Uterus (tissue), 2 donors: ENCODE data around the gene PPM1N.

ENCODE experiments used
- CTCF ChIP-seq, 4 experiments: fragments of 200-600 bp in 2 of 4; fragments of 450-650 bp in 2 of 4; sonication (generic) in 2 of 4; IDR thresholded peaks; one replicate each; pipeline ENCODE4 v1.5.1; 2016 to 2019; ENCODE audit warnings: antibody characterized with exemption in 4 of 4, mild to moderate bottlenecking in 2 of 4, moderate library complexity in 1 of 4
- POLR2A ChIP-seq, 2 donors: fragments of 450-650 bp; IDR thresholded peaks; one replicate each; pipeline ENCODE4 v1.6.1; 2016; ENCODE audit warnings: antibody characterized with exemption in 2 of 2, mild to moderate bottlenecking in 1 of 2, moderate library complexity in 1 of 2

- no peak for TF ChIP-seq CTCF (IDR thresholded peaks at IDR 0.05)
- TF ChIP-seq POLR2A (IDR thresholded peaks at IDR 0.05) = no peak
These were observed 41.8 kb upstream of the PPM1N start for GRCh38 chr19:45456500-45456815.
